ENCODE measurements around the gene MIEN1. TPM values are rescaled to one million over a fixed set of nuclear protein-coding genes. Genes with fewer than 3 reads are reported as not detected.

Gene MIEN1
- total RNA-seq, 1 donor from 2014 or later, result 20.1 TPM

GRCh38 chr17:39709998-39710964 is 20.1 kb downstream of the MIEN1 start:
- Histone ChIP-seq H3K4me1 (peaks cover 3% of the 10 kb centered on the region), H3K36me3 (no peaks in the 10 kb centered on the region), H3K27me3 (no peaks in the 10 kb centered on the region), H4K20me1 (ENCODE audit: low read depth) (peaks cover 21% of the 10 kb centered on the region), H3K4me3 (no peak overlapping the region), H2AFZ (replicated peaks) (no peak overlapping the region), H3K4me2 (no peak overlapping the region), H3K9ac (no peak overlapping the region), H3K79me2 (ENCODE audit: low read depth) (peaks cover 13% of the 10 kb centered on the region), H3K9me3 (ENCODE audit: low read depth) (no peaks in the 10 kb centered on the region), H3K27ac (no peak overlapping the region), H3F3A (ENCODE audit: low read depth) (no peaks in the 10 kb centered on the region)
- Mint-ChIP-seq H3K27me3 (ENCODE audit: insufficient read depth, low read depth) (peaks cover 3% of the 10 kb centered on the region), H3K9me3 (no peaks in the 10 kb centered on the region), H3K36me3 (peaks cover 9% of the 10 kb centered on the region), H3K4me1 (no peaks in the 10 kb centered on the region), H3K27ac (no peak overlapping the region), H3K4me3 (no peak overlapping the region)
- TF ChIP-seq CTCF (IDR thresholded peaks at IDR 0.05), result no peak
- TF ChIP-seq EZH2phosphoT487 (IDR thresholded peaks at IDR 0.05), result no peak
- no peak for DNase-seq (ENCODE audit: low spot score)

GRCh38 chr17:39709319-39709997 is 20.9 kb downstream of the MIEN1 start:
- H2AFZ ChIP-seq (replicated peaks), result no peak overlapping the region
- H3K36me3 ChIP-seq, result no peaks in the 10 kb centered on the region
- no peak overlapping the region for H3K27ac Mint-ChIP-seq
- H3K36me3 Mint-ChIP-seq, result peaks cover 9% of the 10 kb centered on the region
- TF ChIP-seq CTCF (IDR thresholded peaks at IDR 0.05) (no peak), EZH2phosphoT487 (IDR thresholded peaks at IDR 0.05) (no peak), EZH2 (IDR thresholded peaks at IDR 0.05) (no peak)
- H3K27ac ChIP-seq, result no peak overlapping the region
- H3K79me2 ChIP-seq (ENCODE audit: low read depth), result peaks cover 22% of the 10 kb centered on the region
- peaks cover 2% of the 10 kb centered on the region for H3K27me3 Mint-ChIP-seq (ENCODE audit: insufficient read depth, low read depth)
- no peaks in the 10 kb centered on the region for H3K9me3 ChIP-seq (ENCODE audit: low read depth)
- H3K4me2 ChIP-seq, result no peak overlapping the region
- H3K4me1 Mint-ChIP-seq, result no peaks in the 10 kb centered on the region
- H3K4me3 ChIP-seq, result no peak overlapping the region
- H3K4me3 Mint-ChIP-seq, result no peak overlapping the region
- H3K9ac ChIP-seq, result no peak overlapping the region
- H3K4me1 ChIP-seq, result peaks cover 12% of the 10 kb centered on the region
- H3K27me3 ChIP-seq, result no peaks in the 10 kb centered on the region
- H3K9me3 Mint-ChIP-seq, result no peaks in the 10 kb centered on the region
- H3F3A ChIP-seq (ENCODE audit: low read depth), result peaks cover 7% of the 10 kb centered on the region
- no peak for DNase-seq (ENCODE audit: low spot score)
- H4K20me1 ChIP-seq (ENCODE audit: low read depth), result peaks cover 29% of the 10 kb centered on the region

GRCh38 chr17:39706921-39707337 is 23.4 kb downstream of the MIEN1 start:
- Histone ChIP-seq H3F3A (ENCODE audit: low read depth) (peaks cover 21% of the 10 kb centered on the region), H3K4me2 (no peak overlapping the region), H3K4me3 (no peak overlapping the region), H3K27me3 (no peaks in the 10 kb centered on the region), H3K4me1 (peaks cover 34% of the 10 kb centered on the region), H3K9me3 (ENCODE audit: low read depth) (no peaks in the 10 kb centered on the region), H3K27ac (no peak overlapping the region), H3K79me2 (ENCODE audit: low read depth) (peaks cover 47% of the 10 kb centered on the region), H4K20me1 (ENCODE audit: low read depth) (peaks cover 55% of the 10 kb centered on the region), H2AFZ (replicated peaks) (no peak overlapping the region), H3K9ac (no peak overlapping the region), H3K36me3 (no peaks in the 10 kb centered on the region)
- H3K27me3 Mint-ChIP-seq (ENCODE audit: insufficient read depth, low read depth), result peaks cover 4% of the 10 kb centered on the region
- no peak overlapping the region for H3K27ac Mint-ChIP-seq
- H3K4me1 Mint-ChIP-seq, result peaks cover 11% of the 10 kb centered on the region
- TF ChIP-seq EZH2phosphoT487 (IDR thresholded peaks at IDR 0.05) (no peak), EZH2 (IDR thresholded peaks at IDR 0.05) (no peak), CTCF (IDR thresholded peaks at IDR 0.05) (no peak)
- no peaks in the 10 kb centered on the region for H3K9me3 Mint-ChIP-seq
- no peak overlapping the region for H3K4me3 Mint-ChIP-seq
- H3K36me3 Mint-ChIP-seq, result peaks cover 5% of the 10 kb centered on the region
- no peak for DNase-seq (ENCODE audit: low spot score)

Data from neural progenitor cell (in vitro differentiated cells).